Stimulated activated CD8-positive, alpha-beta memory T cell treated with anti-CD3 and anti-CD28 coated beads, Interleukin-15, amount 100 ng/mL, for 4 hours (primary cell): ENCODE data around the gene FAM111A.

ENCODE experiments used
- DNase-seq, 2 donors: peaks; one replicate each; pipeline ENCODE4 v3.0.0-alpha.2; 2020; ENCODE audit warnings: low read depth in 2 of 2

The FAM111A gene

DNA sequence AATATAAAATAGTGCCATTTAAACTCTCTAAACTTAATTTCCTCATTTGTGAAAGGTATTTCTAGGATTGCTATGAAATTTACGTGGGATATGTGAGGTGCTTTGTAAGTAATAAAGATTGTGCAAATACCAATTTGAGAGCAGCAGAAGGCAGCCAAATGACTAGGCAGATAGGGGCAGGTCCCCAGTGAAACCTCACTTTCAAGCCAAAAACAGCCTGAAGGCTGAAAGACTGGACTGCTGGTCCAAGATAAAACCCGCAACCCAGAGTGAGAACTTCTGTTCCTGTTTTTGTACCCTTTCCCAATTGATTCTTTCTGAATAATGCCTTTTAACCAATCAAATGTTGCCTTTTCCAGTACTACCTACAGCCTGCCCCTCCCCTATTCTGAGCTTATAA, 36.5 kb downstream of the FAM111A start:
- no peak for DNase-seq

DNA sequence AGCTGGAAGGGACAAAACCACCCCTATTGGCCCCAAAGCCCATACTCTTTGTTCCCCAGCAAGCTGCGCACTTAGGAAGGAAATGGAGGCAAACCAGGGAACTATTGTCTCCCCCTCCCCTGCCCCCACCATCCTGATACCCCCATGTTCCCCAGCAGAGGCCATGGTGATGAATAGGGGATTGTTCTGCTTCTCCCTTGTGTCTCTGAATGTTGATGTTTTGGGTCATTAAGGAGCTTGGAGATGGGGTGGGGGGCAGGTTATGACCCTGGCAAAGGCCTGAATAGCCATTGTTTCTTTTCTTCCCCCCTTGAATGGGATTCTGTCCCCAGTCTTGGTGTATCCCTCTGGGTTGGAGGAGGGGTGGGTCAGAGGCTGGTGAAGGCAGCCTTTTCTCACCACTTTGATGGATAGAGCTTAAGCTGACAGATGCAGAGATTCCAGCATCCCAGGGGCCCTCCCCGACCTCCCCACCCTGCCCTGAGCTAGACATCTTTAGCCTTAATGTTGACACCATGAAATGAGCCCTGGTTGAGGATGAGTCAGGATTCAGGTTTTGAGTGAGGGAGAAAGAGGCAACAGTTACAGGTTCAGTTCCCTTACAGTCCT, 37.6 kb downstream of the FAM111A start:
- DNase-seq: no peak

DNA sequence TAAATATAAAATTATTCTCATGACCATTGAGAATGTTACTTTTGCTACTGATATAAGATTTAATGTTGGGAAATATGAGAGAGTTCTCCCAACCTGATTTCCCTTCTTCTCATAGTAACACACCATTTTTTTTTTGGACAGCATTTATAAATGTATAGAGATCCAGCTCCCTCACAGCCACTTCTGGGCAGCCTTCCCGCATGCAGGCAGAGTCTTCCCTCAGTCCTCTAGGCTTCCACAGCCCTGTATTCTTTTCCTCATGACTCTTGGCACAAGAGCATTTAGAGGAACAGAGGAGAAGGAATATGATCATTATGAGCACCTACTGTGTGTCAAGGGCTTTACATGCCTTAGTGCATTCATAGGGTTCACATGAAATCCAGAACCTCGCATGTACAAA, 38.3 kb downstream of the FAM111A start:
- no peak for DNase-seq

DNA sequence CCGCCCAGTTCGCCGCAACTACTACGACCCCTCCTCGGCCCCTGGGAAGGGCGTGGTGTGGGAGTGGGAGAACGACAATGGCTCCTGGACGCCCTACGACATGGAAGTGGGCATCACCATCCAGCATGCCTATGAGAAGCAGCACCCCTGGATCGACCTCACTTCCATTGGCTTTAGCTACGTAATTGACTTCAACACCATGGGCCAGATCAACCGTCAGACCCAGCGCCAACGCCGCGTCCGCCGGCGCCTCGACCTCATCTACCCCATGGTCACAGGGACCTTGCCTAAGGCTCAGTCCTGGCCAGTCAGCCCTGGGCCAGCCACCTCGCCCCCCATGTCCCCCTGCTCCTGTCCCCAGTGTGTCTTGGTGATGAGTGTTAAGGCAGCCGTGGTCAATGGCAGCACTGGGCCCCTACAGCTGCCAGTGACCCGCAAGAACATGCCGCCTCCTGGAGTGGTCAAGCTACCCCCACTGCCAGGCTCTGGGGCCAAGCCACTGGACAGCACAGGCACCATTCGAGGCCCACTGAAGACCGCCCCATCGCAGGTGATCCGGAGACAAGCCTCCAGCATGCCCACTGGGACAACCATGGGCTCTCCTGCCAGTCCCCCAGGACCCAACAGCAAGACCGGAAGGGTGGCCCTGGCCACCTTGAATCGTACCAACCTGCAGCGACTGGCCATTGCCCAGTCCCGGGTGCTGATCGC, 39.2 kb downstream of the FAM111A start:
- no peak for DNase-seq

DNA sequence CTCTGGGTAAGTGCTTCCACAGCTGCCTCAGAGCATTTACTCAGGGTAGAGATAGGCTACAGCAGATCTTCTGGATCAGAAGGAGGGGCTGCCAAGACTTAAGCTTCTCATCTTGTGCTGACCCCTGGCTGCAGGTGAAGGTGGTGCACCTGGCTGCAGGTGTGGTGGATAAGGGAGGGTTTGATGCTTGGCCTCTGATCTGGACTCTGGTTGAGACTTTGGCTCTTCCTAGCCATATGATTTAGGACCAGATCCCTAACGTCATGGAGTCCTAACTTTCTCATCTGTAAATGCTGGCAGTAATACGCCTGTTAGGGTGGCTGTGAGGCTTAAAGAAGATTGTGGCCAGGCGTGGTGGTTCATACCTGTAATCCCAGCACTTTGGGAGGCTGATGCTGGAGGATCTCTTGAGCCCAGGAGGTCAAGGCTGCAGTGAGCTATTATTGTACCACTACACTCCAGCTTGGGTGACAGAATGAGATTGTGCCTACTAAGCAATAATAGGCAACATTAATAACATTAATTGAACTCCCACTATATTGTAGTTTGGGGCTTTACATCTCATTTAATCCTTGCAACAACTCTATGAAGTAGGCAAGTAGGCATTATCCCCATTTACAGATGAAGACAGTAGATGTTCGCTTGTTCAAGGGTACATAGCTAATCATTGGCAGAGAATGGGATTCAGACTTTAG, 39.9 kb downstream of the FAM111A start:
- DNase-seq: no peak

DNA sequence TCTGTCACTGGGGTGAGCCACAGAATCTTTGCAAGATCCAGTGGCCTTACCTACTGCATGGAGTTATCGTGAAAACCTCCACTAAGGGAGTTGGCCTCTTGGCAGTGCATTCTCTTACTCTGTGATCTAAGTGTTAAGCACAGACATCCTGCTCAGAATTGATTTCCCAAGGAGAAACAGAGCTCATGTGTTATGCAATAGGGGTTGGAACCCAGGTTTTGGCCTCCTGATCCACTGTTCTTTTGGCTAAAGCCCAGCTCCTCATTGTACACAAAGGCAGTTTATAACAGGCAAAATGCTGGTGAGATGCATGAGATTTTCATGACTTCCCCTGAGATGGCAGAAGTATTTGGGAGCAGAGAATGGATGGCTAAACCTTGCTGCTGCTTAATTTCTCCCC, 41.1 kb downstream of the FAM111A start:
- no peak for DNase-seq

DNA sequence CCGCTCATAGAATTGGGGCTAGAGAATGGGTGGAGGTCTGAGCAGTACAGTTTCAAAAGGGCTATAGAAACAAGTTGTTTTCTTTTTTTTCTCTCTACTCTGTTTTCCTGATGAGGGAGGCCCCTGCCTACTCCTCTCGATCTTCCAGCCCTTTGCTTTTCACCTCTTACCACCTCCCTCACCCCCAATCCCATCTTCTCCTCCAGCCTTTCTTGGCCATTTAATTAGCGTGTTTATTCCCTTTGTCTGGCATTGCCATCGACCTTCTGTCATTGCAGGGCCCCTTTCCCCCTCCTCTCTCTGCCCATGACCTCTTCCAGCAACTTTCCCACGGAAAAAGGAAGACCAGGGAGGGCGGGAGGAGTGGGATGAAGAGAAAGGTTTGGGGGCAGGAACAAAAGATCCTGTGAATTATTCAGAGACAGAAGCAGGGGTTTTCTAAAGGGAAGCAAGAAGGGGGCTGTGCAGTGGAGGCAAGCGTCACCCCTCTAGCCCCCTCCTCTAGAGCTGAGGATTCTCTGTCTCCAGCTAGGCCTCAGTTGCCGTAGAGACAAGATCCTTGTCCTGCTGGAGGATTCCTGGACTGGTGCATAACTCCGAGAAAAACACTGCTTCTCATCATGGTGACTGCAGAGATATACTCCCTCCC, 42.2 kb downstream of the FAM111A start:
- no peak for DNase-seq

DNA sequence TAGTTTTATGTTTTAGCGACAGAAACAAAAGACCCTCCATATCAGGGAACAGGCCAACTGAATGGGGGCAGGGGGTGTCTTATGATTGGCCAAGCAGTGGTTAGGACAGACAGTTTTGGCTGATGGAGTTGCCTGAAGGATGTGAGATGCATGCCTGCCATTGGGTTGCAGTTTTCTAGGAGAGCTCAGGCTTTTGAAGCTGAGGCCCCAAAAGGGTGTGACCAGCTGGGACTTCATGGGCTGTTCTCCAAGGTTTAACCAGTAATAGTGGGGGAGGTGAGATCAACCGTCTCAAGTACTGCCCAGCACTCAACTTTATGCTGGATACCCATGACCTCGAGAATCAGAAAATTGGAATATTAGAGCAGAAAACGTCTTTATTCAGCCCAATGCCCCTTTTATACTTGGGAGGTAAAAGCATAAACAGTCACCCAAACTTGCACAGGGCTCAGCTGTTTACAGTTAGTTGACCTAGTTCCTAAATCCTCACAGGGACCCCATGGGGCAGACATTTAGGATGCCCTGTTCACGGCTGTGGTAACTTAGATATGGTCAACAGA, 42.8 kb downstream of the FAM111A start:
- DNase-seq: no peak

DNA sequence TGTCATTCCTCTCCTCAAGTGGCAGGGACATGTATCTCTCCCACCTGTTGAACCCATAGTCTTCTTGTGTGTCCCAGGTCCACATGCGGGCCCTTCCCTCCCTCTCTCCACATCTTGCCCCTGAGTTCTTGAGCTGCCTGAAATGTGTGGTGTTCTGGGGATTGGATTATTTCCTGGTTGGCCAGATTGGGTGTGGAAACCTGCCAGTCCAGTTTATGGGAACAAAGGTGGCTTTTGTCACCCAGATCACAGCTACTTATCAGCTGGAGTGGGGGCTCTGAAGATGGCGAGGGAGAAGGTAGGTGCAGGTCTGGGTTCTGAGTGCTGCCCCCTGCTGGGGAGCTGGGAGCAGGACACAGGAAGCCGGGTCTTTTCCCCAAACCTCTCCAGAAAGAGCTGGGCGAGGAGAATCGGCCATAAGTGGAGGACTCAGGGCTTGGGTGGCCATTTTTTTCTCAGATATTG, 43.5 kb downstream of the FAM111A start:
- no peak for DNase-seq

DNA sequence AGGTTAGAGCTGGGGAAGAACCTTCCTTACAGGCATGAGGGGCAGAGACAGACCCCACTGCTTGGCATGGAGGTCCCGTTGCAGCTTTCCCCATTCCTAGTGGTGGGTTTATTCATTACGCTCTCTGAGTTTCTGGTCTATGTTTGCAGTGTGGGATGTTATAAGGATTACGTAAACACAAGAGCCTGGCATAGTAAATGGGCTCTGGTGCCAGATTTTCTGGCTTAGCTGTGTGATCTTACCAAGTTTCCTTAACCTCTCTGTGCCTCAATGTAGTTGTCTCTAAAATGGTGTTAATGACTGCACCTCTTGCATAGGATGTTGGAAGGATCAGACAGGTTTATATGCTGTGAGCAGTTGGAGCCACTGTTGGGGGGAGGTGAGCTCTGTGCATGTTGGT, 44.4 kb downstream of the FAM111A start:
- DNase-seq: no peak

DNA sequence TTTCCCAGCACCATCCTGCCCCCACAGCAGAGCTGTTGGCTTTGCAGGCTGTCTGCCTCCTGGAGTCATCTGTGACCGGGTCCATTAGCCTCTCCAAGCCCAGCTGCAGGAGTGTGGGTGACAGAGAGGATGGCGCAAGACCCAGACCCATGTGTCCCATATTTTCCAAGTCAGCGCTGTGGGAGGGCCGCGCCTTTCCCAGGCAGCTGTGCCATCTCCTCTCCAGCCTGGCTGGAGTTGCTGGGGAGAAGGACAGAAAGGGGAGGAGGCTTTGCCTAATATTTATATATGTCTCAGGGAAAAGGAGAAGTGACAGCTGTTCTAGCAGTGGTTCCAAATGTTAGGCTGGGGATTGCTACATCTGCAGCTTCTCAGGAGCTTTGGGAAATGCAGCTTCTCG, 44.9 kb downstream of the FAM111A start:
- no peak for DNase-seq

DNA sequence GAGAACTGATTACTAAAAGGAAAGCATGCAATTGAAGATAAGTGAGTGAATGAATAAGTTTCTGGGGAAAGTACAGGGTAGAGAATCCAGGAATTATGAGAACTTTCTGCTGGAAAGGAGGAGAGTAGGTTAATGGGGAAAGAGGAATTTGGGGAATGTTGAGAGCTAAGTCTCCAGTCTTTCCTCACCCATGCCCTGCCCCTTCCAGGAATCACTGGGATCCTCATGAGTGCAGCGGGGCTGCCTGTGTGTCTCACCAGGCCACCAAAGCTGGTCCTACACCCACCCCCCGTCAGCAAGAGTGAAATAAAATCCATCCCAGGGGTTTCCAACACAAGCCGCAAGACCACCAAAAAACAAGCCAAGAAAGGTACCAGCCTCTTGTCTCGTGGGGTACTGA, 46.3 kb downstream of the FAM111A start:
- no peak for DNase-seq

DNA sequence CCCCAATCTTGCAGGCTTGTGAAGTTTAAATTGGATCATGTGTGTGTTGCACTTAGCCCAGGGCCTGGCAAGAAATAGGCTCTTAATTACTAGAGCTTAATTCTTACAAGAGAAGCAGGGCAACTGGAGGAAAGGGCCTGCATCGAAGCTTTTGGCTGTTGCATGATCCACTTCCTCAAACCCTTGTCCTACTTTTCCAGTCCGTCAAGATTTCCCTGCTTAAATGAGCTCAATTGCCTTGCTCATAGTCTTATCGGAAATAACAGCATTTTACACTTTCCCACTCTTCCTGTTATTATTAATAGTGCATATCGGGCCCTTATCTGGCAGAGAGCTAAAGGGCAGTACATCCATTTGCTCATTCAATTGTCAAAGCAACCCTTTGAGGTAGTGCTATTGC, 47.3 kb downstream of the FAM111A start:
- no peak for DNase-seq

DNA sequence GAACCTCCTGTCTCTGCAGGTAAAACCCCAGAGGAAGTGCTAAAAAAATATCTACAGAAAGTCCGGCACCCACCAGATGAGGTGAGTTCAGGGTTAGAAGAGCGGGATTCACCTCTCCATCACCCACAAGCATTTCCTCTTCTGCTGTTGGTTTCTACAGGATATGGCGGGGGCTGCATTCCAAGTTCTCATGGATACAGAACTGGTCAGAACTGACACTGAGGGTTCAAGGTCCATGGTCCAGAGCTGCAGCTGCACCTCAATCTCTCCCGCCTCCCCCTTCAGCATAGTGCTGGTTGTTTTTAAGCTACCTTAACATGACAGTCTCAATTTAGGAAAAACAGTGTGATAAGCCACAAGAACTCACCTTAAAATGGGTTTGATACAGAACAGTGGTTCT, 48.4 kb downstream of the FAM111A start:
- DNase-seq: no peak

DNA sequence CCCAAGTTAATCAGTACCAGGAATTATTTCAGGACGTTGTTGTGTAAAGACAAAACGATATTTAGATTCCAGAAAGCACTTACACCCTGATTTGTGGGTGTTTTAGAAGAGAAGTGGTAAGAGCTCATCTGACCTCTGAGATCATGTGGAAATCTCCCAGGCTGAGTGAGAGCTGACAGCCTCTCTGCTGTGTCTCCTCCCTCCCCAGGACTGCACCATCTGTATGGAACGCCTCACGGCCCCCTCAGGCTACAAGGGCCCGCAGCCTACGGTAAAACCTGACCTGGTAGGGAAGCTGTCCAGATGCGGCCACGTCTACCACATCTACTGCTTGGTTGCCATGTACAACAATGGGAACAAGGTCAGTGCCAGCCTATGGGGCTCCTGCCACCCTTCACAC, 49.2 kb downstream of the FAM111A start:
- DNase-seq: no peak

DNA sequence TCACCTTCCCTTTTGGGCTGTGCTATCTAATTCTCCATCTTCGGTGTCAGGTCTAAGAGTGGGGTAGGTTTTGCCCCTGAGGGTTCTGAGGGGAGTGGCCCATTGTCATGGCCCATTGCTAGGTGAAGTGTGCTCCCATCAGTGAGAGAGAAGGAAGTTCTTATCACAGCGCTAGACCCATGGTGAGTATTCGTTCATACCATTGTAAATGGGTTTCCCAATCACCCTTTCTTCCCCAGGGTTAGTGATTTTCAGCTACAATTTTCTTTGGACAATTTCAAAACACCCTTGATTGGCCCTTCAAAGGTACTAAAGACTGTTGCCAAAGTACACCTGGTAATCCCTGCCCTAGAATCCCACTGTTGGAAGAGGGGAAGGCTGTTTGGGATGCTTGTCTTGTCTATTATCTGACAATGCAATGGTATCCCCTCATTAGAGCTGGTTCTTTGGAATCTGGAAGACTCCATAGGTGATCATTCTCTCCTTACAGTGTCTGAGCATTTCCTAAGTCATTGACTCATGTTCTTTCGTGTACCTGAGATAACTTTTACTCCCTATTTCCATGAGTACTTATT, 49.9 kb downstream of the FAM111A start:
- no peak for DNase-seq

DNA sequence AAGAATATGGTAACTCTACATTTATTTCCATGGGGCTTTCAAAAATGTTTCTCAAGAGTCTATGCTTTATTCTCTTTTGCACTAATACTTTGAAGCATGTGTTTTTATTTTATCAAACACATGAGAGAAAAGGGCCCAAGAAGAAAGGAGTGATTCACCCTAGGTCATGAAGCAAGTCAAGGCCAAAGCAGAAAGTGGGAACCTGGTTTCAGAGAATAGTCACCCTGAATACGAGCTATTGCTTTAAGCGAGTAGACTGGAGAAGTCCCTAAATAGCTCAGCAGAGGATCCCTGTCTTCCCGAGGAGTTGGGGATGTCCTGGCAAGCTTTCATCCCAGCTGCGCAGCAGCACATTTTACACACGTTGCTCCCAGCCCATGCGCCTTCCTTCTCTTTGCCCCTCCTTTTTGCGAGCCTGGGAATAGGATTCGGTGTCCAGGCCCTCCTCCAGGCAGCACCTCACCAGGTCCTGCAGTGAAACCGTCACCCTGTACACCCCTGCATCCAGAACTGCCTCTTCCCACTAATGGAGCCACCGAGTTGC, 51.0 kb downstream of the FAM111A start:
- DNase-seq: no peak

DNA sequence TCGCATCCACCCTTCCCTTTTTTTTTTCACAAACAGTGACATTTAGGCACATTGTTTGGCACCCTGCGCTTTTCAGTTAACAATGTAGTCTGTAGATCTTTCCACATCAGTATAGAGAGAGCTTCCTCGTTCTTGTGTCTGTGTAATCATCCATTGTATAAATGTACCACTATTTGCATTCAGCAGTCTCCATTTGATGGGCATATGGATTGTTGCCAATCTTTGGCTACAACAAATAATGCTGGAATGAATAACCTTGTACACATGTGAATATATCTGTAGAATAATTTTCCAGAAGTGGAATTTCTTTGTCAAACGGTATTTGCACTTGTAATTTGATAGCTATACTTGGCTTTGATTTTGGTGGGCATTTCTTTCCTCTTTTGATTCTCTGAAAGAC, 52.9 kb downstream of the FAM111A start:
- DNase-seq: no peak

DNA sequence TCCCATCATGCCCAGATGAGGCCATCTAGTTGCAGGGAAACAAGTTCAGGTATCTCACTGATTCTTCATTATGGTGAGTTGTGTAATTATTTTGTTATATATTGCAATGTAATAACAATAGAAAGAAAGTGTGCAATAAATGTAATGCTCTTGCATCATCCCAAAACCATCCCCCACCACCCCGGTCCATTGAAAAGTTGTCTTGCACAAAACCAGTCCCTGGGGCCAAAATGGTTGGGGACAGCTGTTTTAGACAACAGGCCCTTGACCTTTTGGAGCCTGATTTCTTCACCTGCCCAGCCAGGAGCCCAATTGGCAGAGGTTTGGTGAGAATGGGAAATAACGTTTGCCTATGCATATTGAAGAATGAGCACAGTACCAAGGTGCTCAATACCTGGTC, 54.1 kb downstream of the FAM111A start:
- no peak for DNase-seq

DNA sequence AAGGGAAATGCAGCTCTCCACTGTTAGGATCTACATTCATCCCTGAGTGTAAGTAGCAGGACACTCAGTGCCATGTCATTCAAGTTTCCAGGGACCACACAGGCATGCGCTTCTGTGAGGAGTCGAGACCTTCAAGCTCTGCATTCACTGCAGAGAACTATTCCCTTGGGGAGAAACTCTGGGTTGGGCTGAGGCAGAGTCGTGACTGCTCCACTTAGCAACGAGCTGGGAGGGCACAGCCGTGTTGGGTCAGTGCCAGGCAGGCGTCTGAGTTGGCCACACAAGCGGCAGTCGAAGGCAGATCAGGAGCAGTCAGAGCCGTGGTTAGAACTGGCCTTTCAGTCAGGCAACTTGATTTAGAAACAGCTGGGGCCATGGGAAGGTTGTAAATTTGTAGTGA, 55.3 kb downstream of the FAM111A start:
- DNase-seq: no peak

DNA sequence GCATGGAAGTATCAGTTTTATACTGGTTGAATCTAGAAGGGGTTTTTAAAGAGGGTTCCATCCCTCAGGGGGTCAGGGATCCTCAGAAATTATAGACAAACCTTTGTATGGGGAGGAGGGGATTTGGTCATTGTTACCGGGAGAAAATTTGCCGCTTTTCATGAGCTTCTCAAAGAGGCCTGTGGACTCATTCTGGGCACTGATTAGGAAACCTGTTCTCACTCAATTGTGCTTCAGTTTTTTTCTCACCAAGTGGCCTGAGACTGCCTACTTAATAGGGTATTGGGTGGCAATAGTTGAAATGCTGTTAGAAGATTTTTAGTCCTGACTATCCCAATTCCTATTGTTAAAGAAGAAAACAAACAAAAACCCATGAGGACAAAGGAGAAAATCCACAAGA, 56.1 kb downstream of the FAM111A start:
- DNase-seq: no peak
